Measurements from ENCODE around the gene BMPR1A.

The BMPR1A gene

GRCh38 chr10:86756511-86757112 is at the start of gene BMPR1A:
Gene BMPR1A (plus strand): TSS chr10:86756619. CDS start chr10:86876019, 119,400 bp downstream.
- peak; percentile 54 for ATAC-seq
- TF ChIP-seq PPARA (CRISPR knock-in tag; IDR thresholded peaks at IDR 0.05; ENCODE audit: borderline replicate concordance) (no peak), CSRNP3 (CRISPR knock-in tag; IDR thresholded peaks at IDR 0.05) (no peak), ISL1 (CRISPR knock-in tag; IDR thresholded peaks at IDR 0.05) (no peak)

GRCh38 chr10:86706977-86707376 is 49.4 kb upstream of the BMPR1A start:
- no peak for ATAC-seq
- TF ChIP-seq CSDC2 (CRISPR knock-in tag; IDR thresholded peaks at IDR 0.05): no peak
- no peak for TF ChIP-seq ZNF70 (CRISPR knock-in tag; IDR thresholded peaks at IDR 0.05)
- TF ChIP-seq ZFP3 (CRISPR knock-in tag; IDR thresholded peaks at IDR 0.05): no peak
- TF ChIP-seq SNAI2 (CRISPR knock-in tag; IDR thresholded peaks at IDR 0.05): no peak
- TF ChIP-seq ZC3H10 (CRISPR knock-in tag; IDR thresholded peaks at IDR 0.05): no peak
- no peak for TF ChIP-seq ZNF565 (CRISPR knock-in tag; conservative IDR thresholded peaks at IDR 0.05; ENCODE audit: low read depth)
- no peak for TF ChIP-seq ESRRG (CRISPR knock-in tag; IDR thresholded peaks at IDR 0.05)
- no peak for TF ChIP-seq TOX (CRISPR knock-in tag; IDR thresholded peaks at IDR 0.05; ENCODE audit: borderline replicate concordance)
- no peak for TF ChIP-seq PPARA (CRISPR knock-in tag; IDR thresholded peaks at IDR 0.05; ENCODE audit: borderline replicate concordance)
- TF ChIP-seq ISL1 (CRISPR knock-in tag; IDR thresholded peaks at IDR 0.05): no peak
- no peak for TF ChIP-seq RARB (CRISPR knock-in tag; IDR thresholded peaks at IDR 0.05)
- no peak for TF ChIP-seq BACH2 (CRISPR knock-in tag; IDR thresholded peaks at IDR 0.05; ENCODE audit: borderline replicate concordance)
- TF ChIP-seq CSRNP3 (CRISPR knock-in tag; IDR thresholded peaks at IDR 0.05): no peak
- no peak for TF ChIP-seq ARNTL (CRISPR knock-in tag; IDR thresholded peaks at IDR 0.05; ENCODE audit: borderline replicate concordance, low read depth)
- no peak for TF ChIP-seq TCF4 (CRISPR knock-in tag; IDR thresholded peaks at IDR 0.05; ENCODE audit: borderline replicate concordance)
- TF ChIP-seq OSR1 (CRISPR knock-in tag; IDR thresholded peaks at IDR 0.05): no peak
- TF ChIP-seq ZFP30 (CRISPR knock-in tag; IDR thresholded peaks at IDR 0.05): no peak
- TF ChIP-seq TSHZ2 (CRISPR knock-in tag; IDR thresholded peaks at IDR 0.05): no peak
- no peak for TF ChIP-seq PATZ1 (CRISPR knock-in tag; IDR thresholded peaks at IDR 0.05; ENCODE audit: borderline replicate concordance)
- TF ChIP-seq POU6F1 (CRISPR knock-in tag; IDR thresholded peaks at IDR 0.05; ENCODE audit: borderline replicate concordance, low read depth): no peak

- no peak for ATAC-seq
- no peak for TF ChIP-seq ZNF8 (CRISPR knock-in tag; IDR thresholded peaks at IDR 0.05)
- TF ChIP-seq CSDC2 (CRISPR knock-in tag; IDR thresholded peaks at IDR 0.05): no peak
- no peak for TF ChIP-seq TSHZ2 (CRISPR knock-in tag; IDR thresholded peaks at IDR 0.05)
- no peak for TF ChIP-seq ARNTL (CRISPR knock-in tag; IDR thresholded peaks at IDR 0.05; ENCODE audit: borderline replicate concordance, low read depth)
- no peak for TF ChIP-seq ZFP3 (CRISPR knock-in tag; IDR thresholded peaks at IDR 0.05)
- TF ChIP-seq ZC3H10 (CRISPR knock-in tag; IDR thresholded peaks at IDR 0.05): no peak
- TF ChIP-seq OSR1 (CRISPR knock-in tag; IDR thresholded peaks at IDR 0.05): no peak
- no peak for TF ChIP-seq CSRNP3 (CRISPR knock-in tag; IDR thresholded peaks at IDR 0.05)
- no peak for TF ChIP-seq GLIS3 (CRISPR knock-in tag; IDR thresholded peaks at IDR 0.05)
Observed at GRCh38 chr10:86707505-86707904, 48.9 kb upstream of the BMPR1A start.

Measured in SK-N-SH treated with all-trans-retinoic acid at 6 μM for 48 hours (cell line).